HG02870 (cell line): ENCODE data around the gene CITED4.
A peak's percentile ranks its signal among the peaks of the same experiment; 100 is the strongest.
"Not testable (repeated sequence)": the region's sequence is repeated elsewhere in the genome, so short reads cannot be mapped to it uniquely, and the experiment has no call there.

Experiments
- ATAC-seq: cut with Tn5 transposase; IDR thresholded peaks from one replicate; pipeline ENCODE4 v1.9.1; 2021; ENCODE audit warnings: mild to moderate bottlenecking, moderate library complexity; ENCODE audit not compliant: unreplicated experiment

Gene CITED4, protein sequence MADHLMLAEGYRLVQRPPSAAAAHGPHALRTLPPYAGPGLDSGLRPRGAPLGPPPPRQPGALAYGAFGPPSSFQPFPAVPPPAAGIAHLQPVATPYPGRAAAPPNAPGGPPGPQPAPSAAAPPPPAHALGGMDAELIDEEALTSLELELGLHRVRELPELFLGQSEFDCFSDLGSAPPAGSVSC

DNA sequence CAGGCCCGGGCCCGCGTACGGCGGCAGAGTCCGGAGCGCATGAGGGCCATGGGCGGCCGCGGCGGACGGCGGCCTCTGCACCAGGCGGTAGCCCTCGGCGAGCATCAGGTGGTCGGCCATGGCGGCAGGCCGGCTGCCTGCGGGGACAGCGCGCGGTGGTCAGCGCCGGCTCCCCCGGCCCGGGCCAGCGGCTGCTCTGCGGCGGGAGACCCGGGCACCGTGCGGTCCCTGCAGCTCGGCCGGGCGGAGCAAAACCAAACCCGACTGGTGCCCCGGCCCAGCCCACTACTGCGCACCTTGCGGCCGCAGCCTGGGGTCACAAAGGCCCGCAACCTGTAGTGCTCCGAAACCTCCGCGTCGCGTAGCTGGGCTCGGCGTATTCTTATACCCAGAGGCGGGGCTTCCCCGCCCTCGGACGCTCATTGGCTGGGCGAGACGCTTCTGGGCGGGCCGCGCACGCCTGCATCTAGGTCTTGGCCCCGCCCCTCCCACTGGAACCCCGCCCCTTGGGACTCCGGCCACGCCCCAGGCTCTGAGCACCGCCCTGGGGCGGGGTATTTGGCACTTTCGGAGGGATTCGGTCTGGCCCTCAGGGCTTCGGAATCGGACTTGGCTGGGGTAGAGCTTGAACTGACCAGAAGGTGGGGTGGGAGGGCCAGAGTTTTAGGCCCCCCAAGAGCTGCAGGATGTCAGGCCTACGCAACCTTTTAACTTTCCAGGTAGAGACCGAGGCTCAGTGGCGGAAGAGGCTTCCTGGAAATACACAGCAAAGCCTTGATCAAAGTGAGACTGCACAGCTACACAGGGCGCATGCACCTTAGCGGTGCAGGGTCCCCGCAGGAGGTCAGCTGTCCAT is at the start of gene CITED4:
Gene CITED4, minus strand, starts transcription at position 356 of the 856 bp plus-strand sequence. Its CDS starts 236 bp downstream, at position 120.
- peak; percentile 93 for ATAC-seq

DNA sequence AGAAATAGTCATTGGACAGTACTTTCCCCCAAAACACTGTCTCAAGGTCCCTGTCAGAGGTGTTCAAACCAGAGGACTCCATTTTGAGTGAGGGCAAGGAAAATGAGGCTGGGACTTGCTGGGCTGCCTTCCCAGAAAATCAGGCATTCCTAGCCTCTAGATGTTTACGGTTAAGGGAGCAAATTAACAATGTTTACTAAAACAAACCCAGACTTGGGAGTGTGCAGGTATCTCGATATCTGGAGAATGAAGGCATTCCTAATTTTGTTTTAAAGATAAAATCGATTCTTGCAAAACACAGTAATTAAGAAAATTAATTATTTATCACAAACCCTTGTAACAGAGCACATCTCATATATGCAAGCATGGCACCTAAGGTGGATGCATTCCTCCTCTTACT is 48.9 kb upstream of the CITED4 start:
- ATAC-seq, result no peak

DNA sequence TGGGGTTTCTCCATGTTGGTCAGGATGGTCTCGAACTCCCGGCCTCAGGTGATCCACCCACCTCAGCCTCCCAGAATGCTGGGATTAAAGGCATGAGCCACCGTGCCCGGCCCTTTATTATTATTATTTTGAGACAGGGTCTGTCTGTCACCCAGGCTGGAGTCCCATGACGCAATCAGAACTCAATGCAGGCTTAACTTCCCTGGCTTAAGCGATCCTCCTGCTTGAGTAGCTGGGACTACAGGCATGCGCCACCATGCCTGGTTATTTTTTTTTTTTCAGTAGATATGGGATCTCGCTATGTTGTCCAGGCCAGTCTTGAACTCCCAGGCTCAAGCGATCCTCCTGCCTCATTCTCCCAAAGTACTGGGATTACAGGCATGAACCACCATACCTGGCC is 47.1 kb upstream of the CITED4 start:
- no peak for ATAC-seq

DNA sequence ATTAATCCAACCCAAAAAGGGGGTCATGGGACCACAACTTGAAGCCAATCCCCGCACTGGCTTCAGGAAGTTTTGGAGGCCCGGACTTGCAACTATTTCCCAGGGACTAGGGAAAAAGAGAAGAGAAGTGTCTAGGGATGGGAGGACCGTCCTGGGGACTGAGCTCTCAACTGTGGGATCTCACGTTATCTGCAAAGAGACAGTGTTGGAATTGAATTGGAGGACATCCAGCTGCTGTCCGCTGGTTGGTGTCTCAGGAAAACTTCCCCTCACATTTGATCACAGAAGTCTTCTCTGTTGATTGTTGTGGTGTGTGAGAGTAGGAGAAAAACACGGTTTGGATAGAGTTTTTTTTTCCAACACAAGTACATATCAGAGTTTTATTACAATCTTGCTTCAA is 46.2 kb upstream of the CITED4 start:
- ATAC-seq, result no peak

DNA sequence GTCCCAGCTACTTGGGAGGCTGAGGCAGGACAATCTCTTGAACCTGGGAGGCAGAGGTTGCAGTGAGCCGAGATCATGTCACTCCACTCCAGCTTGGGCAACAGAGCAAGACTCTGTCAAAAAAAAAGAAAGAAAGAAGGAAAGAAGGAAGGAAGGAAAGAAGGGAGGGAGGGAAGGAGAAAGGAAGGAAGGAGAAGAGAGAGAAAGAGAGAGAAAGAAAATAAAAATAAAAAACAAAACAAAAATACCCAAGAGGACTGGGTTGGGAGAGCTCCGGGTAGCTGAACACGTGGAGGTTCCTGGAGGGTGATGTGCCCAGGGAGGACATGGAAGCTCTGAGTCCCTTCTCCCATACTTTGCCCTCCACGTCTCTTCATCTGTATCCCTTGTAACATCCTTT is 45.7 kb upstream of the CITED4 start:
- no peak for ATAC-seq

DNA sequence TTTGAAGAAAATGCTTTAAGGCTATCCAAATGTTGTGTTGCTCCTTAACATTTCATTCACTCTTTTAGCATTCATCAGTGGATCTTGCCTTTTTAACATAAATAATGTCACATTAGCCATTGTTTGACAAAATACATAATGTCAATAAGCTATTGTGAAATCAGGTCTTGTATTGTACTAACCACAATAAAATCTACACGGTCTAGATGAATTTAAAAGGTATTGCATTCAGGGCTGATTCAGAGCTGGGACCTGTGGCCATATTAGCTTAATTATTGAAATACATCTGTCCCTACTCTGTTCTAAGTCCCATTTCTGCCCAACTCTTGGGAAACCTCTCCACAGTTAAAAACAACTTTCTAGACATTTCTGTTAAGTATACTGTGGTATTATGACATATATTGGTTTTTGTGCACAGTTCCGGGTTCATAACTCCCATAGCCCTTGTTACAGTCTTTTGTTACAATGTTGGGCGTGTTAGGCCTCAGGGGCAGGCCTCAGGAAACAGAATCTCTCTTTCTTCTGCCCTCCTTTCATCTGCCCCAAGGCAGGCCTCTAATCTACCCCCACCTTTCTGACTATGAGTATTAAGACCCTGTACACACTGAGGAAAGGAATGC is 44.7 kb upstream of the CITED4 start:
- no peak for ATAC-seq

DNA sequence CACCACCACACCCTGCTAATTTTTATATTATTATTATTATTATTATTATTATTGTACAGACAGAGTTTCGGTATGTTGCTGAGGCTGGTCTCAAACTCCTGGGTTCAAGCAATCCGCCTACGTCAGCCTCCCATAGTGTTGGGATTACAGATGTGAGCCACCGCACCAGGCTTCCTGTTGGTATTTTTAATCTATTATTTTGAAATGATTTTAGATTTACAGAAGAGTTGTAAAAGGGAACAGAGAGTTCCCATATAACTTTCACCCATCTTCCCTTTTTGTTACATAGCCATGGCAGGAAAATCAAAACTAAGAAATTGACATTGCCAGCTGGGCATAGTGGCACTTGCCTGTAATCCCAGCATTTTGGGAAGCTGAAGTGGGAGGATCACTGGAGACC is 42.9 kb upstream of the CITED4 start:
- no peak for ATAC-seq

DNA sequence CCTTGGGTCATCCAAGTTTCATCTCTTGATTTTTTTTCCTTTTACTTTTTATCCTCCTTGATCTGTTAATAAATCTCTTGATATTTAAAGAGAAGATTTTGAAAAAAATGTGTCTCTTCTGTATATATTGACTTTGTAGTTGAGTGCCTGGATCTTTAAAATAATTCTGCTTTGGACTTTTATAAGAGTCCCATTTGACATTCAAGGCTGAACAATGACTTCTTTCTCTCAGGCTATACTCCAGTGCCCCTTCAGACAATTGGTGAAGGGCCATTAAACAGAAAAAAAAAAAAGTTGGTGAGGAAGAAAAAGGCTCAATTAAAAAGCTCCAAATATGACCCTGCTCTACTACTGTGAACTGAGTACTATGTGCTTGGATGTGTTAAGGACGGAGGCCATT is 40.9 kb upstream of the CITED4 start:
- ATAC-seq, result no peak

DNA sequence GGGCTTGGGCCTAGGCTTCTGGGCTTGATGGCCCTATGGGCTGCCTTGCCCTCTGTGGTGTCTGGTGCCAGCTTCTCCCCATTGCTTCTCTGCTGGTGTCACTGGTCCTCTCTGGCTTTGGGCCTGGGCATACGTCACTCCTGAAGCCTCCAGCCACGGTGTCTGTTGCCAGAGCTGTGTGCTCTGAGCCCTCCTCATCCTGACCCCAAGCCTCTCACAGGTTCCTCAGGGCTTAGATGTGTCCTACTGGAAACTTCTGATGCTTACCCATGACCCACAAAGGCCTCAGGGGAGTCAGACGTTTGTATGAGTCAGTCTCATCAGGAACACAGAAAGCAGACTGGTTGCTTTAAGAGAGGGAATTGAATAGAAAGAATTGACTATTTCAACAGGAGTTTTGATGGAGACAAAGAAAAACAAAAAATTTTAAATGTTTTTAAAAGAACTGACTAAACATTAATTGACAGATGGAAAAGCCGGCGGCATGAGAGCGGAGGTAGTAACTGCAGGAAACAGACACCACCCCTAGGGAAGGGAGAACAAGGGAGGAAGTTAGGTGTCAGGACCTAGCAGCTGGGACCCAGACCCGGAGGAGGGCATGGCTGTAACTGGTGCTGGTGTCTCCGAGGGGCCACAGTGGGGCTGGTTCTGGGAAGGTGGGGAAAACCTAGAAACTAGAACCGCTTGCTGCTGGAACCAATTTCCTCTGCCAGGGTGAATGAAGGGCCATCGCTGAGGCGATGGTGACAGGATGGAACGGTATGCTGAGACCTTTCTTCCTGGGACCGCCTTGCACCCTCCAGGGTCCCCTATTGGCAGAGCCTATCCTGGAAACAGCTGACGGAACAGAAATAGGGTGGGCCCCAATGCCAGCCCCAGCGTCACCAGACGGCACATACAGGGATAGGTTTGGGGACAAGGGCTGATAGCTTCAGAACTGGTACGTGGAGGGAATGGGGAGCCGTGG is 40.0 kb upstream of the CITED4 start:
- no peak for ATAC-seq

DNA sequence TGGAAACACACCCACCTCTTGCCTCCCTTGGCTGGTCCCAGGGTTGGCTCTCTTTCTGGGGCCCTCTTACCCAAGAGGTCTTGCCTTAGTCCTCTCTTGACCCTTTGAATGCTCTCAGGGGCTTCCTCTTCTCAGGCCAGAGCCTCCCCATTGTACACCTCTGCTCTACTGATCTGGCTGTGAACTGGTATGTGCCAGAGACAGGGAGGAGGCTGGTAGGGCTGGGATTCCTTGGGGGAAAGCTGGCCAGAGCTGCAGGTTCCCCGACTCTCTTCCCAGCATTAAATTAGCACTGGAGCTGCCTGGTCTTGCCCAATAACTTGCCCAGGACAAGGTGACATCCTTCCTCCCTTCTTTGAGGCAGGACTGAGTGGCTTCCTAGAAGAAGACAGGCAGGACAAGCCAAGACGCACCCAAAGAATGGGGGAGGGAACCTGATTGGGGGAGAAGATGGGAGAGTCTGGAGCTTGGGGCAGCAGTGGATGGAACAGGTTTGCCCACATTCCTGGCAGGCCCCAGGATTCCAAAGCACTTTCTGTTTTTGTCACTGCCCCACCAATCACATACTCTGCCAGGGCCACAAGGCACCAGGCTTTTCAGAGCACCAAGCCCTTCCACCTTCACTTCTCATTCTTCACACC is 37.2 kb upstream of the CITED4 start:
- no peak for ATAC-seq

DNA sequence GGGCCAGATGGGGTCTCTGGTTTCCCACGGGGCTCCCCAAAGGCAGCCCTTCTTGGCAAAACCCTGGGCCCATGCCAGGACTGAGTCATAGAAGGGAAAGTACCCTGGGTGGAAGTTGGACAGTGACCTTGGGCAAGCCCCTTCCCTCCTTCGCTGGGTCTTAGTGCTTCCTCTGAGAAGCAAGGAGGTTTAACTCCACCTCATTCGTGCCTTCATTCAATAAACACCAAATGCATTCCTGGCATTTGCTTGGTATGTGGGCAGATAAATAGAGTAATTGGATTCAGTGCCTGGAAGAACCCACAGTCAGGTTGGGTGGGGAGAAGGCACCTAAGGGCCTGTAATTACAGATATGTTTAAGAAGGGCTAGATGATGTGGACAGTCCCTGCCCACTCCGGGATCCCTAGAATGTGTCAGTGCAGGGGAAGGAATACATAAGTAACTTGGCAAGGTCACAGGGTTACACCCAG is 36.3 kb upstream of the CITED4 start:
- ATAC-seq, result no peak

DNA sequence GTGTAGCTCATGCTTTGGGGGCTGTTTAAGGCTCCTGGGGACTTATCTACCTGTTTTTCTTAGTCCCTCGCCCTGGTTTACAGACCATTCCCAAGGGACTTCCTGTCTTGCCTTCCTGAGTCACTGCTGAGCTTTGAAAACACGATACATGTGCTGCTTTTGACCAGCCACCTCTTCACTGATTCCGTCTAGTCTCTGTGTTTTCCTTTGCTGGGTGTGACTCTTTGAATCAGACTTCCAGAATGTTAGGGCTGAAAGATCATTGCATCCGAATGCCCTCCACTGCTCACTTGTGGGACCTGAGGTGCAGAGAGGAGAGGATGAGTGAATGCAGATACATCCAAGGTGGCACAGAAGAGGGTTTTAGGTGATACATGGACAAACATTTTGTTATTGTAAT is 35.4 kb upstream of the CITED4 start:
- no peak for ATAC-seq

DNA sequence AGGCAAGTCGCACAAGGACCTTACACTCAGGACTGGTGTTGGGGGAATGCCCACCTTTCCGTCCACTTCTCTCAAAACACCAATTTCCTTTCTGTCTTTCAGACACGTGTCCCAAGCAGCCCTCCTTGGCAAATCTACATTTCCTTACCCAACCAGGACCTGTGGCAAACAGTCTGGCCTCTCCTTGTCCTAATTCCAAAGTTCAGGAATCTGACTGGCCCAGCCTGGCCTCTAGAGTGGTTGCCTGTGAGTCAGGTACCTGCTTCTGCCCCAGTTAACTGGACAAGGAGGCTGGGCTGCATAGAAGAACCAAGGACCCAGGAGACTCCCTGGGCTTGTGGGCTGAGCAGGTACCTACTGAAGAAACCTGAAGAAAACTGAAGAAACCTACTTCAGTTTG is 34.3 kb upstream of the CITED4 start:
- no peak for ATAC-seq

DNA sequence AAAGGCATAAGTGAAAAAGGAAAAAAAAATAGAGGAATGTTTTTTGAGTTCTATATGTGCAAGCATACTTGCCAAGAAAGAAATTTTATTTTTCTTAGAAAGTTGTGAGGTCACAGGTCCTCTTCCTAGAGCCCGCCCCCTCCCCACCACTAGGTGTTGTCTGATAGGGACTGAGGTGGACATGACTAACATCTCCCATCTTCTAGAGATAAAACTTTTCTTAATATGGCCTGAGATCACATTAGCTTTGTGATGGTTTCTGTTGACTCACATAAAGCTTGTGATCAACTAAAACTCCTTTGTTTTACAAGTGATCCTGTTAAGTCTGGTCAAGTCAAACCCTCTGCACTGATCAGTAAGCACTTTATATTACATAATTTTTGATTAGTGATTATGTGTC is 33.4 kb upstream of the CITED4 start:
- ATAC-seq, result no peak

DNA sequence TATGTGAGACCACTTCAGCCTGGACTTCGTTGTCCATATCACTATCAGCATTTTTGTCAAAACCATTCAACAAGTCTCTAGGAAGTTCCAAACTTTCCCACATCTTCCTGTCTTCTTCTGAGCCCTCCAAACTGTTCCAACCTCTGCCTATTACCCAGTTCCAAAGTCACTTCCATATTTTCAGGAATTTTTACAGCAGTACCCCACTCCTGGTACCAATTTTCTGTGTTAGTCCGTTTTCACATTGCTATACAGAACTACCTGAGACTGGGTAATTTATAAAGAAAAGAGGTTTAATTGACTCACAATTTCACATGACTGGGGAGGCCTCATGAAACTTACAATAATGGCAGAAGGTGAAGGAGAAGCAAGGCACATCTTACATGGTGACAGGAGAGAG is 32.7 kb upstream of the CITED4 start:
- ATAC-seq, result not testable (repeated sequence)

DNA sequence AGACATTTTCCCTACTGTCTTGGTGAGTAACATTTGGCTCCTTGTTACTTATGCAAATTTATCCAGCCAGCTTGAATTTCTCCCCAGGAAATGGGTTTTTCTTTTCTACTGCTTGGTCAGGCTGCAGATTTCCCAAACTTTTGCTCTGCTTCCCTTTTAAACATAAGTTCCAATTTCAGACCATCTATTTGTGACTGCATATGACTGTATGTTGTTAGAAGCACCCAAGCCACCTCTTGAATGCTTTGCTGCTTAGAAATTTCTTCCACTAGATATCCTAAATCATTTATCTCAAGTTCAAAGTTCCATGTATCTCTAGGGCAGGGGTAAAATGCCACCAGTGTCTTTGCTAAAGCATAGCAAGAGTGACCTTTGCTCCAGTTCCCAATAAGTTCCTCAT is 32.3 kb upstream of the CITED4 start:
- no peak for ATAC-seq

DNA sequence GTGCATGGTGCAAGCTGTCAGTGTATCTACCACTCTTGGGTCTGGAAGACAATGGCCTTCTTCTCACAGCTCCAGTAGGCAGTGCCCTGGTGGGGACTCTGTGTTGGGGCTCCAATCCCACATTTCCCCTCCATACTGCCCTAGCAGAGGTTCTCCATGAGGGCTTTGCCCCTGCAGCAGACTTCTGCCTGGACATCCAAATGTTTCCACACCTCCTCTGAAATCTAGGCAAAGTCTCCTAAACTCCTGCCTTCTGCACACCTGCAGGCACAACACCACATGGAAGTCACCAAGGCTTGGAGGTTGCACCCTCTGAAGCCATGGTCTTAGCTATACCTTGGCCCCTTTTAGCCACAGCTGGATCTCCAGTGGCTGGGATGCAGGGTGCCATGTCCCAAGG is 31.8 kb upstream of the CITED4 start:
- no peak for ATAC-seq

DNA sequence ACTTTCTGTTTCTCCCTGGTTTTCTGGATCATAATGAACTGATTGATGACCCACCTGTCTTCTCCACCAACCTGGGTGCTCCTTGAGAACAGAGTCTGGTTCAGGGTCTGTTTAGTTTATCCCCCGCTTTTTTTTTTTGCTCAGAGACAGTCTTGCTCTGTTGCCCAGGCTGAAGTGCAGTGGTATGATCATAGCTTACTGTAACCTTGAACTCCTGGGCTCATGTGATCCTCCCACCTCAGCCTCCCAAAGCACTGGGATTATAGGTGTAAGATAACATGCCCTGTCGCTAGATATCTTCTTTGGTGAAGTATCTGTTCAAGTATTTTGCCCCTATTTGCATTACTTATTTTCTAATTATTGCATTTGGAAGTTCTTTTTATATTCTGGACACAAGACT is 30.2 kb upstream of the CITED4 start:
- no peak for ATAC-seq

DNA sequence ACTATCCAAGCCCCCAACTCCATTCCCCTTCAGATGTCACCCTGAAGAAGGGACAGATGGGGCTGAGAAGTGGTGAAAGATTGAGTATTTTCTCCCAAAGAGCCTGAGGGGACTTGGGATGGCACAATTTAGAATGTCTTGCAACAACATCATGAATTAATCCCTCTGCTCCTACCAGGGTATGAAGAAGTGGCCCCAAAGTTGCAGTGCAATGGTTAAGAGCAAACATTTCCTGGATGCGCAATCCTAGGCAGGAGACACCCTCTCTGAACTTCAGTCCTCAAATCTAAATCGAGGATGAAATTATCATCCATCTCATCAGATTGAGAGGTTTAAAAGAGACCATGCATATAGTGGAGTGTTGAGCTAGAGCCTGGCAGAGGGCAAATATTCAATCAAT is 28.6 kb upstream of the CITED4 start:
- ATAC-seq, result no peak

DNA sequence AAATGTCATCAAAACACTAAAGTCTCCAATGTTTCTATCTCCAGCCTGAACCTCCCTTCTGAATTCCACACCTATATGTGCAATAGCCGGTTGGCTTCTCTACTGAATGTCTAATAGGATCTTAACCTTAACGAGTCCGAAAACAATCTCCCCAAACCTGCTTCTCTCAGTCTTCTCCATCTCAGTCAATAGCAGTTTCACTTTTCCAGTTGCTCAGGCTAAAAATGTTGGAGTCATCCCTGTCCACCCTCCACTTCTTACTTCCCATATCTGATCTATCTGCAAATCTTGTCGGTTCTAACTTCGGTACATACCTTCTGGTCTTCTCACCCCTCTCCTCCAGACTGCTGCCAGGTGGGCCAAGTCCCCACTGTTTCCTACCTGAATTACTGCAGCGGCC is 25.5 kb upstream of the CITED4 start:
- no peak for ATAC-seq

DNA sequence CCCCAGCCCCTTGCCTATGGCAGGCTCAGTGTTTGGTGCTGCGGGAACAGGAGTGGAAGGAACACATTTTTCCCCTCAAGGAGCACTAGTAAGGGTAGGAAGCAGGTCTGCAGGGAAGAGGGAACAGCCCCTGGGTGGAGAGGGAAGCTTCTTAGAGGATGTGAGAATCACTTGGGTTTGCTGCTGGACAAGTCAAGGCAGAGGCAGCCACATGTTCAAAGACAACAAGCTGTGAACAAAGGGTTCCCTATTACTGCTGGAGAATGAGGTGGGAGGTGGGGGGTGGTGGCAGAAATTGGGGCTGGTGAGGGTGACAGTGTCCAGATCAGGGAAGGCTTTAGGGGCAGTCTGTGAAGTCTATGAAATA is 24.8 kb upstream of the CITED4 start:
- no peak for ATAC-seq
